ENCODE results near the gene PVALEF.

PVALEF gene

GRCh38 chr17:81159611-81160265 is 5.6 kb upstream of the PVALEF start:
- no peak for DNase-seq (ENCODE audit: low read depth)
- no peak overlapping the region for H3K4me3 ChIP-seq (ENCODE audit: low read depth, low read length)

- H3K4me3 ChIP-seq (ENCODE audit: low read depth, low read length): no peak overlapping the region
- no peak for DNase-seq (ENCODE audit: low read depth)
Measured at GRCh38 chr17:81160306-81160705, 5.0 kb upstream of the PVALEF start.

GRCh38 chr17:81160747-81161453 is 4.4 kb upstream of the PVALEF start:
- DNase-seq (ENCODE audit: low read depth): no peak
- no peak overlapping the region for H3K4me3 ChIP-seq (ENCODE audit: low read depth, low read length)

- no peak for DNase-seq (ENCODE audit: low read depth)
- H3K4me3 ChIP-seq (ENCODE audit: low read depth, low read length): no peak overlapping the region
Measured at GRCh38 chr17:81161536-81161935, 3.8 kb upstream of the PVALEF start.

GRCh38 chr17:81161972-81162371 is 3.3 kb upstream of the PVALEF start:
- no peak overlapping the region for H3K4me3 ChIP-seq (ENCODE audit: low read depth, low read length)
- no peak for DNase-seq (ENCODE audit: low read depth)

GRCh38 chr17:81162491-81162890 is 2.8 kb upstream of the PVALEF start:
- no peak for DNase-seq (ENCODE audit: low read depth)
- H3K4me3 ChIP-seq (ENCODE audit: low read depth, low read length): no peak overlapping the region

GRCh38 chr17:81163051-81163695 is 2.1 kb upstream of the PVALEF start:
- no peak for DNase-seq (ENCODE audit: low read depth)
- no peak overlapping the region for H3K4me3 ChIP-seq (ENCODE audit: low read depth, low read length)

GRCh38 chr17:81163703-81164370 is 1.5 kb upstream of the PVALEF start:
- DNase-seq (ENCODE audit: low read depth): no peak
- no peak overlapping the region for H3K4me3 ChIP-seq (ENCODE audit: low read depth, low read length)

- no peak overlapping the region for H3K4me3 ChIP-seq (ENCODE audit: low read depth, low read length)
- no peak for DNase-seq (ENCODE audit: low read depth)
Measured at GRCh38 chr17:81164371-81165245, 699 bp upstream of the PVALEF start.

GRCh38 chr17:81166033-81166492 is 756 bp downstream of the PVALEF start, which contains the start of gene AATK:
Gene AATK (minus strand): TSS chr17:81166221. CDS start chr17:81165992, 229 bp downstream.
- peak within 1 kb of the TSS; percentile 23 for H3K4me3 ChIP-seq (ENCODE audit: low read depth, low read length)
- no peak for DNase-seq (ENCODE audit: low read depth)

- H3K4me3 ChIP-seq (ENCODE audit: low read depth, low read length): no peak overlapping the region
- no peak for DNase-seq (ENCODE audit: low read depth)
Measured at GRCh38 chr17:81167194-81167524, 1.9 kb downstream of the PVALEF start.

GRCh38 chr17:81167638-81168037 is 2.3 kb downstream of the PVALEF start:
- no peak overlapping the region for H3K4me3 ChIP-seq (ENCODE audit: low read depth, low read length)

GRCh38 chr17:81169870-81170309 is 4.6 kb downstream of the PVALEF start:
- DNase-seq (ENCODE audit: low read depth): no peak
- no peak overlapping the region for H3K4me3 ChIP-seq (ENCODE audit: low read depth, low read length)

More at GRCh38 chr17:81167638-81168037, 2.3 kb downstream of the PVALEF start:
- no peak for DNase-seq (ENCODE audit: low read depth)

GRCh38 chr17:81170727-81171494 is 5.6 kb downstream of the PVALEF start:
- H3K4me3 ChIP-seq (ENCODE audit: low read depth, low read length): no peak overlapping the region
- no peak for DNase-seq (ENCODE audit: low read depth)

- DNase-seq (ENCODE audit: low read depth): no peak
- no peak overlapping the region for H3K4me3 ChIP-seq (ENCODE audit: low read depth, low read length)
Measured at GRCh38 chr17:81171941-81172340, 6.6 kb downstream of the PVALEF start.

GRCh38 chr17:81173052-81173761 is 7.9 kb downstream of the PVALEF start:
- no peak for DNase-seq (ENCODE audit: low read depth)
- H3K4me3 ChIP-seq (ENCODE audit: low read depth, low read length): no peak overlapping the region

GRCh38 chr17:81173762-81174155 is 8.5 kb downstream of the PVALEF start:
- DNase-seq (ENCODE audit: low read depth): no peak
- H3K4me3 ChIP-seq (ENCODE audit: low read depth, low read length): no peak overlapping the region

- no peak overlapping the region for H3K4me3 ChIP-seq (ENCODE audit: low read depth, low read length)
- DNase-seq (ENCODE audit: low read depth): no peak
Measured at GRCh38 chr17:81176666-81177065, 11.4 kb downstream of the PVALEF start.
